Psoas muscle (tissue), 8 donors: Measurements from ENCODE around the gene TANK. TPM values are rescaled to one million over a fixed set of nuclear protein-coding genes. Genes with fewer than 3 reads are reported as not detected.

Experiments
- ATAC-seq, 4 donors: fragments of 200-7000 bp; cut with Tn5 transposase; one replicate each; pipeline ENCODE4 v1.9.1; 2020; ENCODE audit warnings: moderate library complexity in 3 of 4, mild to moderate bottlenecking in 2 of 4
- DNase-seq, 2 donors: peaks; one replicate each; pipeline ENCODE4 v3.0.0-alpha.2; 2020
- H3K27ac ChIP-seq: fragments of 200-600 bp; one replicate; pipeline ENCODE4 v1.8.0; 2022
- H3K27me3 ChIP-seq, 3 donors: fragments of 200-600 bp in 1 of 3; one replicate each; pipeline versions ENCODE4 v1.6.1 to v1.8.0; 2013 to 2022; ENCODE audit warnings: low read length in 2 of 3, mild to moderate bottlenecking in 2 of 3, moderate library complexity in 1 of 3; ENCODE audit not compliant: insufficient read depth in 3 of 3
- H3K36me3 ChIP-seq, 2 donors: fragments of 200-600 bp in 1 of 2; one replicate each; pipeline versions ENCODE4 v1.6.1 to v1.8.0; 2013 to 2022; ENCODE audit warnings: low read depth in 1 of 2, mild to moderate bottlenecking in 1 of 2, moderate library complexity in 1 of 2; ENCODE audit not compliant: insufficient read depth in 1 of 2
- H3K4me1 ChIP-seq: fragments of 200-600 bp; one replicate; pipeline ENCODE4 v1.8.0; 2022
- H3K4me3 ChIP-seq: fragments of 200-600 bp; one replicate; pipeline ENCODE4 v1.8.0; 2022; ENCODE audit warnings: mild to moderate bottlenecking
- H3K9me3 ChIP-seq: fragments of 200-600 bp; one replicate; pipeline ENCODE4 v1.8.0; 2022
- CTCF ChIP-seq: fragments of 200-600 bp; IDR thresholded peaks from one replicate; pipeline ENCODE4 v1.8.0; 2022; ENCODE audit warnings: antibody characterized with exemption
- WGBS, 3 donors: extraction: QIAGEN DNeasy Blood & Tissue Kit; methylation state at CpG; one replicate each; pipeline versions ENCODE4 v1.1.6 to v1.1.7; 2013; 5-methylcytosine and 5-hydroxymethylcytosine counted together
- intact Hi-C, 2 donors: fragments of 100-400 bp; cut with DNase I; formaldehyde crosslinking; loops; one replicate each; pipeline versions ENCODE4 v1.11.0 to v1.14.2; 2022
- polyA plus RNA-seq, 3 donors: library from polyadenylated mRNA; stranded (reverse); fragments of 200-250 nt; gene quantifications; one replicate each; pipeline ENCODE4 v1.2.3, GENCODE V29; 2013
- total RNA-seq, 4 donors: library from RNA; stranded (reverse); fragmentation: NEBNext Ultra II Directional in 2 of 4; extraction: Animal tissue kit (Norgen Biotek cat#: 25700) in 2 of 4; gene quantifications; one replicate each; pipeline versions ENCODE4 v1.2.1 to v1.2.4, GENCODE V29; 2021 to 2023
- donor health status: healthy with polysubstance abuse.
- donor health status: DM: no; HTN: no; CAD: no; lungs with moderate emphysema.
- donor health status: Bipolar disorder and iron deficiency.
- donor health status: healthy.
- donor health status: DM: yes; HTN: yes; CAD: no.
- donor health status: DM: no; HTN: no; CAD: no.
- donor health status: DM: no; HTN: no; CAD: no.
- donor health status: DM: yes; HTN: yes; CAD: no.

Gene TANK
- total and polyA plus RNA-seq, 7 donors, result 39.6 to 75.7 (median 57.2) TPM

GRCh38 chr2:161233858-161234431 lies 73.7 kb downstream of the TANK start:
- no peaks in the 10 kb centered on the region for H3K9me3 ChIP-seq
- no peaks in the 10 kb centered on the region for H3K27me3 ChIP-seq
- intact Hi-C loops, result no loop called here
- peaks cover 14% of the 10 kb centered on the region for H3K4me1 ChIP-seq
- ATAC-seq, result no peak
- no peak for DNase-seq
- no peak overlapping the region for H3K27ac ChIP-seq
- peaks cover 4 to 40% of the 10 kb centered on the region in 2 donors for H3K36me3 ChIP-seq
- no peak overlapping the region for H3K4me3 ChIP-seq
- WGBS, 3 donors, result 81 to 92% (median 82%) methylated on average over 2 of the region's 2 CpGs
- TF ChIP-seq CTCF, result no peak

- DNase-seq (no peak), ATAC-seq (no peak)
- Histone ChIP-seq H3K4me1 (peaks cover 12% of the 10 kb centered on the region), H3K4me3 (no peak overlapping the region), H3K9me3 (no peaks in the 10 kb centered on the region), H3K36me3 (peaks cover 4 to 33% of the 10 kb centered on the region in 2 donors), H3K27ac (no peak overlapping the region), H3K27me3 (no peaks in the 10 kb centered on the region)
- no peak for TF ChIP-seq CTCF
- intact Hi-C loops, result no loop called here
- 90 to 99% (median 90%) methylated on average over 2 of the region's 2 CpGs for WGBS, 3 donors
Measured at GRCh38 chr2:161234627-161235026, 74.4 kb downstream of the TANK start.

- no peaks in the 10 kb centered on the region for H3K27me3 ChIP-seq
- no peaks in the 10 kb centered on the region for H3K9me3 ChIP-seq
- 3 to 4% (median 4%) methylated on average over 44 to 49 of the region's 49 CpGs for WGBS, 3 donors
- intact Hi-C loops, result no loop called here
- TF ChIP-seq CTCF, result no peak
- peak; percentile 72 to 86 (median 76) for ATAC-seq
- peaks cover under 1 to 17% of the 10 kb centered on the region in 2 donors for H3K36me3 ChIP-seq
- no peak overlapping the region for H3K27ac ChIP-seq
- no peaks in the 10 kb centered on the region for H3K4me1 ChIP-seq
- DNase-seq, result peak; percentile 71 to 78
- H3K4me3 ChIP-seq, result peak overlapping the region; percentile 73
Measured at GRCh38 chr2:161237392-161238264, 77.4 kb downstream of the TANK start.

- Histone ChIP-seq H3K27me3 (no peaks in the 10 kb centered on the region), H3K4me3 (peak overlapping the region; percentile 73), H3K27ac (no peak overlapping the region), H3K36me3 (peaks cover 0 to 16% of the 10 kb centered on the region in 2 donors), H3K4me1 (no peaks in the 10 kb centered on the region), H3K9me3 (no peaks in the 10 kb centered on the region)
- DNase-seq (no peak), ATAC-seq (peak in 1 of 4 donors; percentile 10)
- WGBS, 3 donors, result 0 to 1% (median 0%) methylated on average over 16 of the region's 16 CpGs
- intact Hi-C loops, result no loop called here
- TF ChIP-seq CTCF, result no peak
Measured at GRCh38 chr2:161238265-161238559, 78.0 kb downstream of the TANK start.
